ENCODE data around the gene TGM3.

Gene TGM3

DNA sequence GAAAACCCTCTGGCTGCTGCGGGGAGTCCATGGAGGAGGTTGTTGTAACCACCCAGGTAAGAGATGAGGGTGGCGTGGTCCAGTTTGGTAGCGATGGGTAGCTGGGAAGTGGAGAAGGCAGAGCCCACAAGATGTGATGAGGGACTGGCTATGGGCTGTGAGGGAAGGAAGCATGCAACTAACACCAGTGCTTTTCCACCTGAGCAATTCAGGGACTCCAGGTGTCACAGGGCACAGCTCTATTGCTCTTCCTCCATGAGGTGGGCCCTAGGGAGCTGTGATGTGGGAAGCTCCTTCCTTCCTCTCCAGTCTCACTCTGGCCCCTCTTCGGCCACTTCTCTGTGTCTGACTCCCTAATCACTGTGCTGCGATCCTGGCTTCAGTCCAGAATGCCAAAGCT lies 52.5 kb downstream of the TGM3 start:
- ATAC-seq (ENCODE audit: low read depth) (no peak), DNase-seq (ENCODE audit: low spot score) (no peak)
- TF ChIP-seq, protein P1, sequence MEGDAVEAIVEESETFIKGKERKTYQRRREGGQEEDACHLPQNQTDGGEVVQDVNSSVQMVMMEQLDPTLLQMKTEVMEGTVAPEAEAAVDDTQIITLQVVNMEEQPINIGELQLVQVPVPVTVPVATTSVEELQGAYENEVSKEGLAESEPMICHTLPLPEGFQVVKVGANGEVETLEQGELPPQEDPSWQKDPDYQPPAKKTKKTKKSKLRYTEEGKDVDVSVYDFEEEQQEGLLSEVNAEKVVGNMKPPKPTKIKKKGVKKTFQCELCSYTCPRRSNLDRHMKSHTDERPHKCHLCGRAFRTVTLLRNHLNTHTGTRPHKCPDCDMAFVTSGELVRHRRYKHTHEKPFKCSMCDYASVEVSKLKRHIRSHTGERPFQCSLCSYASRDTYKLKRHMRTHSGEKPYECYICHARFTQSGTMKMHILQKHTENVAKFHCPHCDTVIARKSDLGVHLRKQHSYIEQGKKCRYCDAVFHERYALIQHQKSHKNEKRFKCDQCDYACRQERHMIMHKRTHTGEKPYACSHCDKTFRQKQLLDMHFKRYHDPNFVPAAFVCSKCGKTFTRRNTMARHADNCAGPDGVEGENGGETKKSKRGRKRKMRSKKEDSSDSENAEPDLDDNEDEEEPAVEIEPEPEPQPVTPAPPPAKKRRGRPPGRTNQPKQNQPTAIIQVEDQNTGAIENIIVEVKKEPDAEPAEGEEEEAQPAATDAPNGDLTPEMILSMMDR (IDR thresholded peaks at IDR 0.05; ENCODE audit: poor library complexity, severe bottlenecking), result no peak
- H3K9me3 ChIP-seq (ENCODE audit: severe bottlenecking), result no peaks in the 10 kb centered on the region
- no peaks in the 10 kb centered on the region for H3K4me1 ChIP-seq (ENCODE audit: insufficient read depth, poor library complexity, severe bottlenecking)
- no peaks in the 10 kb centered on the region for H3K27me3 ChIP-seq (ENCODE audit: insufficient read depth, poor library complexity, severe bottlenecking)
- H3K36me3 ChIP-seq (ENCODE audit: low read depth), result no peaks in the 10 kb centered on the region
- no peak overlapping the region for H3K4me3 ChIP-seq (ENCODE audit: severe bottlenecking)
- H3K27ac ChIP-seq (ENCODE audit: poor library complexity, severe bottlenecking), result no peak overlapping the region

- ATAC-seq (ENCODE audit: low read depth) (peak; percentile 40; the same call in 2 of the 3 replicates), DNase-seq (ENCODE audit: low spot score) (no peak)
- Histone ChIP-seq H3K4me1 (ENCODE audit: insufficient read depth, poor library complexity, severe bottlenecking) (no peaks in the 10 kb centered on the region), H3K27me3 (ENCODE audit: insufficient read depth, poor library complexity, severe bottlenecking) (no peaks in the 10 kb centered on the region), H3K27ac (ENCODE audit: poor library complexity, severe bottlenecking) (no peak overlapping the region), H3K36me3 (ENCODE audit: low read depth) (no peaks in the 10 kb centered on the region), H3K9me3 (ENCODE audit: severe bottlenecking) (no peaks in the 10 kb centered on the region), H3K4me3 (ENCODE audit: severe bottlenecking) (no peak overlapping the region)
- TF ChIP-seq, protein P1 (IDR thresholded peaks at IDR 0.05; ENCODE audit: poor library complexity, severe bottlenecking), result no peak
These were observed 54.0 kb downstream of the TGM3 start for GRCh38 chr20:2349801-2350200.

- H3K4me1 ChIP-seq (ENCODE audit: insufficient read depth, poor library complexity, severe bottlenecking), result no peaks in the 10 kb centered on the region
- H3K36me3 ChIP-seq (ENCODE audit: low read depth), result no peaks in the 10 kb centered on the region
- DNase-seq (ENCODE audit: low spot score) (no peak), ATAC-seq (ENCODE audit: low read depth) (no peak)
- H3K4me3 ChIP-seq (ENCODE audit: severe bottlenecking), result no peak overlapping the region
- TF ChIP-seq, protein P1 (IDR thresholded peaks at IDR 0.05; ENCODE audit: poor library complexity, severe bottlenecking), result no peak
- no peaks in the 10 kb centered on the region for H3K9me3 ChIP-seq (ENCODE audit: severe bottlenecking)
- no peak overlapping the region for H3K27ac ChIP-seq (ENCODE audit: poor library complexity, severe bottlenecking)
- H3K27me3 ChIP-seq (ENCODE audit: insufficient read depth, poor library complexity, severe bottlenecking), result no peaks in the 10 kb centered on the region
These were observed 54.8 kb downstream of the TGM3 start for GRCh38 chr20:2350606-2351005.

GRCh38 chr20:2353231-2353630 lies 57.4 kb downstream of the TGM3 start:
- DNase-seq (ENCODE audit: low spot score) (no peak), ATAC-seq (ENCODE audit: low read depth) (no peak)
- Histone ChIP-seq H3K4me1 (ENCODE audit: insufficient read depth, poor library complexity, severe bottlenecking) (peaks cover 11% of the 10 kb centered on the region), H3K4me3 (ENCODE audit: severe bottlenecking) (no peak overlapping the region), H3K27me3 (ENCODE audit: insufficient read depth, poor library complexity, severe bottlenecking) (no peaks in the 10 kb centered on the region), H3K27ac (ENCODE audit: poor library complexity, severe bottlenecking) (no peak overlapping the region), H3K36me3 (ENCODE audit: low read depth) (no peaks in the 10 kb centered on the region), H3K9me3 (ENCODE audit: severe bottlenecking) (no peaks in the 10 kb centered on the region)
- TF ChIP-seq, protein P1 (IDR thresholded peaks at IDR 0.05; ENCODE audit: poor library complexity, severe bottlenecking), result no peak

DNA sequence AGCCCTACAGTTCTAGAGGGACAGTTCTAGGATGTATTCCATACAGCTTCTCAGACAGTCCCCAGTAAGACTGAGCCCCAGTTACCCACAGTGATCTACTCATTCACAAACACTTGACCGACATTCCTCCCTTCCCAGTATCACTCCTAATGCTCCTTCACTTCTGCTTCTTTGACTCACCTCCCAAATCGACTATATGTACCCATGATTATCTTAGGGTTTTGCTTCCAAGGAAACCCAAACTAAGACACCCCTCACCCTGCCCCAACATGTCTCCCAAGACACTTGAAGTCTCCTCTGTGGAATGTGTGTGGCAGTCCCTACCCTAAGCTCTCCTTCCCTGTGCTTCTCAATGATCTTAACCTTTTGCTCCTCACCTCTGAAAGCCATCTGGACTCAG lies 61.3 kb downstream of the TGM3 start:
- ATAC-seq (ENCODE audit: low read depth) (peak; percentile 44; the same call in 2 of the 3 replicates), DNase-seq (ENCODE audit: low spot score) (no peak)
- H3K27ac ChIP-seq (ENCODE audit: poor library complexity, severe bottlenecking), result peak overlapping the region; percentile 68
- TF ChIP-seq, protein P1 (IDR thresholded peaks at IDR 0.05; ENCODE audit: poor library complexity, severe bottlenecking), result no peak
- H3K4me1 ChIP-seq (ENCODE audit: insufficient read depth, poor library complexity, severe bottlenecking), result peaks cover 15% of the 10 kb centered on the region
- no peaks in the 10 kb centered on the region for H3K36me3 ChIP-seq (ENCODE audit: low read depth)
- H3K4me3 ChIP-seq (ENCODE audit: severe bottlenecking), result no peak overlapping the region
- peaks cover 2% of the 10 kb centered on the region for H3K9me3 ChIP-seq (ENCODE audit: severe bottlenecking)
- H3K27me3 ChIP-seq (ENCODE audit: insufficient read depth, poor library complexity, severe bottlenecking), result no peaks in the 10 kb centered on the region
